IMR-90 (cell line): ENCODE results near the gene IQSEC1. TPM values are rescaled to one million over a fixed set of nuclear protein-coding genes. Genes with fewer than 3 reads are reported as not detected.

Experiments
- ATAC-seq: fragments of 200-7000 bp; cut with Tn5 transposase; 2 replicates; pipeline ENCODE4 v1.9.1; 2020; ENCODE audit warnings: low read depth, mild to moderate bottlenecking, moderate library complexity
- BruUV-seq: library from RNA; stranded (reverse); fragments of 400-500 nt; replicated peaks from 2 replicates; lab custom pipeline; 2021; lab: Mats Ljungman, UMichigan
- CTCF ChIA-PET: fragments of 300-600 bp; formaldehyde crosslinking; extraction: SDS; loops from one replicate; lab custom pipeline; 2021; ENCODE audit warnings: antibody characterized with exemption; lab: Yijun Ruan, JAX
- POLR2A ChIA-PET: fragments of 300-600 bp; sonication (Branson Sonifier 250); formaldehyde crosslinking; loops from one replicate; lab custom pipeline; 2022; ENCODE audit warnings: antibody characterized with exemption; ENCODE audit not compliant: unreplicated experiment; lab: Charles Lee
- DNase-seq: peaks from one replicate; pipeline ENCODE4 v3.0.0; 2013
- H2AFZ ChIP-seq: replicated peaks from 2 replicates; pipeline ENCODE3; 2013; ENCODE audit warnings: low read length, mild to moderate bottlenecking; ENCODE audit not compliant: poor library complexity
- H2AK5ac ChIP-seq: 2 replicates; pipeline ENCODE4 v1.6.1; 2013; ENCODE audit warnings: low read depth, low read length, inconsistent platforms
- H2AK9ac ChIP-seq: replicated peaks from 2 replicates; pipeline ENCODE3; 2013; ENCODE audit warnings: mild to moderate bottlenecking, low read depth, low read length, moderate library complexity; ENCODE audit not compliant: poor library complexity
- H2BK120ac ChIP-seq: 2 replicates; pipeline ENCODE4 v1.6.1; 2013; ENCODE audit warnings: low read depth, low read length, inconsistent platforms
- H2BK15ac ChIP-seq: 3 replicates; pipeline ENCODE4 v1.6.1; 2013; ENCODE audit warnings: low read depth, low read length, inconsistent platforms
- H2BK20ac ChIP-seq: 2 replicates; pipeline ENCODE4 v1.6.1; 2013; ENCODE audit warnings: low read depth, mild to moderate bottlenecking, inconsistent platforms, low read length, moderate library complexity
- H2BK5ac ChIP-seq: 2 replicates; pipeline ENCODE4 v1.6.1; 2013; ENCODE audit warnings: mild to moderate bottlenecking, low read depth, low read length, inconsistent platforms; ENCODE audit not compliant: poor library complexity, severe bottlenecking
- H3K14ac ChIP-seq: replicated peaks from 2 replicates; pipeline ENCODE4 v1.6.1; 2013; ENCODE audit warnings: low read depth, low read length, inconsistent platforms
- H3K18ac ChIP-seq: 2 replicates; pipeline ENCODE4 v1.6.1; 2013; ENCODE audit warnings: low read depth, low read length, control low read depth
- H3K23ac ChIP-seq: 2 replicates; pipeline ENCODE4 v1.6.1; 2013; ENCODE audit warnings: low read depth, low read length, inconsistent platforms
- H3K27ac ChIP-seq: 2 replicates; pipeline ENCODE4 v1.5.1; 2013; ENCODE audit warnings: mild to moderate bottlenecking, control low read depth, low read length; ENCODE audit not compliant: insufficient read depth
- H3K27me3 ChIP-seq: 2 replicates; pipeline ENCODE4 v1.6.1; 2013; ENCODE audit warnings: low read length; ENCODE audit not compliant: control insufficient read depth, insufficient read depth
- H3K36me3 ChIP-seq: 2 replicates; pipeline ENCODE4 v1.6.1; 2013; ENCODE audit warnings: low read length, mixed read lengths; ENCODE audit not compliant: control insufficient read depth, insufficient read depth
- H3K4ac ChIP-seq: 2 replicates; pipeline ENCODE4 v1.6.1; 2013; ENCODE audit warnings: low read depth, low read length, inconsistent platforms
- H3K4me1 ChIP-seq: 2 replicates; pipeline ENCODE4 v1.6.1; 2013; ENCODE audit warnings: low read length, mixed read lengths; ENCODE audit not compliant: control insufficient read depth, insufficient read depth
- H3K4me2 ChIP-seq: 2 replicates; pipeline ENCODE4 v1.6.1; 2013; ENCODE audit warnings: low read depth, mild to moderate bottlenecking, control low read depth, low read length, moderate library complexity
- H3K4me3 ChIP-seq: 2 replicates; pipeline ENCODE4 v1.5.1; 2013; ENCODE audit warnings: low read depth, mild to moderate bottlenecking, control low read depth, low read length, moderate library complexity; ENCODE audit not compliant: insufficient read depth
- H3K56ac ChIP-seq: 2 replicates; pipeline ENCODE4 v1.6.1; 2013; ENCODE audit warnings: low read length, inconsistent platforms; ENCODE audit not compliant: insufficient read depth; ENCODE audit errors: extremely low read depth
- H3K79me1 ChIP-seq, 2 experiments: 2 replicates each; pipeline ENCODE4 v1.6.1; 2013; ENCODE audit warnings: low read length in 2 of 2, inconsistent platforms in 1 of 2, low read depth in 1 of 2
- H3K9ac ChIP-seq: 2 replicates; pipeline ENCODE4 v1.6.1; 2013; ENCODE audit warnings: low read depth, low read length, control low read depth
- H3K9me1 ChIP-seq: 2 replicates; pipeline ENCODE4 v1.6.1; 2013; ENCODE audit warnings: low read length, inconsistent platforms; ENCODE audit not compliant: insufficient read depth
- H3K9me3 ChIP-seq: 2 replicates; pipeline ENCODE4 v1.6.1; 2013; ENCODE audit warnings: low read length; ENCODE audit not compliant: control insufficient read depth, insufficient read depth
- H4K20me1 ChIP-seq: 2 replicates; pipeline ENCODE4 v1.6.1; 2013; ENCODE audit warnings: low read length, inconsistent platforms; ENCODE audit not compliant: insufficient read depth
- H4K5ac ChIP-seq: 2 replicates; pipeline ENCODE4 v1.6.1; 2013; ENCODE audit warnings: mild to moderate bottlenecking, low read depth, low read length, control low read depth
- H4K8ac ChIP-seq, 2 experiments: 2 replicates each; pipeline ENCODE4 v1.6.1; 2013; ENCODE audit warnings: low read depth in 2 of 2, low read length in 2 of 2, control low read depth in 1 of 2, inconsistent platforms in 1 of 2
- H4K91ac ChIP-seq: 2 replicates; pipeline ENCODE4 v1.6.1; 2013; ENCODE audit warnings: low read depth, low read length, inconsistent platforms; ENCODE audit not compliant: insufficient read depth
- NFE2L2 ChIP-seq: fragments of 150-350 bp; IDR thresholded peaks from 2 replicates; pipeline ENCODE4 v1.6.1; 2016; ENCODE audit warnings: low read depth, mild to moderate bottlenecking, low read length
- POLR2A ChIP-seq: IDR thresholded peaks from 2 replicates; pipeline ENCODE4 v1.6.1; 2012; ENCODE audit warnings: mild to moderate bottlenecking, low read depth, low read length
- RCOR1 ChIP-seq: IDR thresholded peaks from 2 replicates; pipeline ENCODE4 v1.6.1; 2012; ENCODE audit warnings: mild to moderate bottlenecking, low read length, improper control_type of control experiment; ENCODE audit not compliant: insufficient replicate concordance
- USF2 ChIP-seq: fragments of 150-350 bp; IDR thresholded peaks from 2 replicates; pipeline ENCODE4 v1.6.1; 2017; ENCODE audit warnings: mild to moderate bottlenecking, antibody characterized with exemption, low read length, low read depth
- WGBS, 2 experiments: methylation state at CpG; one replicate each; pipeline versions ENCODE4 v1.1.5 to v1.1.7; 2013; ENCODE audit warnings: missing lambda C conversion rate in 2 of 2; ENCODE audit not compliant: insufficient read length in 1 of 2; ENCODE audit errors: extremely low coverage in 2 of 2; 5-methylcytosine and 5-hydroxymethylcytosine counted together
- dilution Hi-C: fragments of 300-500 bp; cut with HindIII; formaldehyde crosslinking; loops from one replicate; pipeline ENCODE4 v1.14.3; 2018; ENCODE audit warnings: low sequenced_read_pairs; ENCODE audit not compliant: unreplicated experiment
- in situ Hi-C: fragments of 300-500 bp; cut with MboI; formaldehyde crosslinking; loops from 3 replicates; pipeline ENCODE4 v1.14.3; 2019; ENCODE audit warnings: low sequenced_read_pairs, inconsistent platforms, mixed read lengths
- intact Hi-C: fragments of 100-400 bp; cut with micrococcal nuclease; formaldehyde crosslinking; loops from 2 replicates; pipeline ENCODE4 v1.10.0; 2022
- polyA plus RNA-seq, 3 experiments: library from polyadenylated mRNA; depleted of rRNA; stranded (reverse); fragments of >200 nt; gene quantifications; 2 replicates each; pipeline ENCODE4 v1.2.3, GENCODE V29; 2012; ENCODE audit warnings: low replicate concordance in 1 of 3
- total RNA-seq: library from RNA; depleted of rRNA; stranded (reverse); fragments of >200 nt; gene quantifications from 2 replicates; pipeline ENCODE4 v1.2.3, GENCODE V29; 2012

The IQSEC1 gene
- total and polyA plus RNA-seq, 2 of the 4 experiments (the other 2 are of a cell fraction) = 5.9 to 11.9 TPM

GRCh38 chr3:12954891-12955650 lies 118.2 kb downstream of the IQSEC1 start (continued):
- TF ChIP-seq RCOR1 = no peak
- TF ChIP-seq NFE2L2 = no peak
- no peak for TF ChIP-seq POLR2A
- no peak for TF ChIP-seq USF2

- Histone ChIP-seq H3K4me3 (no peak overlapping the region), H3K36me3 (no peaks in the 10 kb centered on the region), H4K5ac (no peak overlapping the region), H3K9me1 (peaks cover 24% of the 10 kb centered on the region), H2BK120ac (no peak overlapping the region), H3K56ac (no peak overlapping the region), H3K9me3 (no peaks in the 10 kb centered on the region), H2AFZ (no peak overlapping the region), H4K91ac (no peak overlapping the region), H2AK5ac (no peak overlapping the region), H3K14ac (no peak overlapping the region), H2BK15ac (no peak overlapping the region), H3K27me3 (no peaks in the 10 kb centered on the region), H2AK9ac (no peak overlapping the region), H2BK20ac (no peak overlapping the region), H3K4me2 (no peak overlapping the region), H2BK5ac (no peak overlapping the region), H3K4me1 (peaks cover 12% of the 10 kb centered on the region), H3K23ac (no peak overlapping the region), H3K27ac (no peak overlapping the region), H3K9ac (no peak overlapping the region), H4K20me1 (peaks cover 65% of the 10 kb centered on the region), H3K4ac (no peak overlapping the region), H3K79me1 (peaks cover 17 to 79% of the 10 kb centered on the region in 2 experiments), H3K18ac (no peak overlapping the region), H4K8ac (no peak overlapping the region)
- dilution Hi-C loops = no loop called here
- DNase-seq (no peak), ATAC-seq (no peak)
- intact Hi-C loops = no loop called here
- ChIA-PET POLR2A (no interaction called here), CTCF (no interaction called here)
- BruUV-seq = no TSS peak
- TF ChIP-seq POLR2A = no peak
- 93% methylated on average over 2 of the region's 6 CpGs; no CpG with 5 or more reads in 1 of the 2 experiments for WGBS, 2 experiments
- in situ Hi-C loops = no loop called here
Measured at GRCh38 chr3:12954180-12954579, 119.0 kb downstream of the IQSEC1 start.
